ENCODE measurements around the gene SAMD4B. TPM values are rescaled to one million over a fixed set of nuclear protein-coding genes. Genes with fewer than 3 reads are reported as not detected.

Gene SAMD4B
- total and polyA plus RNA-seq, 7 experiments from 2014 or later: 7.3 to 84.6 (median 64.0) TPM

DNA sequence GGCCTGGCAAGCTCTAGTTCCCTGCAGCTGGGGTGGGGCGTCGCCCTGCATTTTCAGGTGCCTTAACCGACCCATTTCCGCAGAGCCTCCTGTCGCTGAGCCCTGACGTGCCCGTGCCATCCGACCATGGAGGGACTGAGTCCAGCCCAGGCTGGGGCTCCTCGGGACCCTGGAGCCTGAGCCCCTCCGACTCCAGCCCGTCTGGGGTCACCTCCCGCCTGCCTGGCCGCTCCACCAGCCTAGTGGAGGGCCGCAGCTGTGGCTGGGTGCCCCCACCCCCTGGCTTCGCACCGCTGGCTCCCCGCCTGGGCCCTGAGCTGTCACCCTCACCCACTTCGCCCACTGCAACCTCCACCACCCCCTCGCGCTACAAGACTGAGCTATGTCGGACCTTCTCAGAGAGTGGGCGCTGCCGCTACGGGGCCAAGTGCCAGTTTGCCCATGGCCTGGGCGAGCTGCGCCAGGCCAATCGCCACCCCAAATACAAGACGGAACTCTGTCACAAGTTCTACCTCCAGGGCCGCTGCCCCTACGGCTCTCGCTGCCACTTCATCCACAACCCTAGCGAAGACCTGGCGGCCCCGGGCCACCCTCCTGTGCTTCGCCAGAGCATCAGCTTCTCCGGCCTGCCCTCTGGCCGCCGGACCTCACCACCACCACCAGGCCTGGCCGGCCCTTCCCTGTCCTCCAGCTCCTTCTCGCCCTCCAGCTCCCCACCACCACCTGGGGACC, 65.6 kb downstream of the SAMD4B start:
- intact Hi-C loops (cut with micrococcal nuclease): loop anchor here in 1 of 2 donors (1.0 kb wide), 2 partner anchors 11 to 335 kb away; no protein-coding TSS in a partner anchor
- peak overlapping the region; percentile 100 for H3K27ac ChIP-seq (ENCODE audit: low read depth, low read length)
- H3K4me3 ChIP-seq (ENCODE audit: low read length): peak overlapping the region; percentile 100
- peaks cover 12 to 27% (median 14%) of the 10 kb centered on the region in 3 experiments for H3K36me3 ChIP-seq (ENCODE audit: control insufficient read depth in 2 of 3, insufficient read depth in 3 of 3, low read length in 3 of 3)
- Mint-ChIP-seq H3K36me3 (peaks cover 13 to 26% (median 17%) of the 10 kb centered on the region in 5 donors), H3K4me3 (peak overlapping the region; percentile 89 to 99 (median 94)), H3K27me3 (peaks cover 0 to 6% (median 0%) of the 10 kb centered on the region in 5 donors), H3K27ac (peak overlapping the region; percentile 96 to 99 (median 99)), H3K9me3 (peaks cover 0 to 24% (median 0%) of the 10 kb centered on the region in 11 donors), H3K4me1 (peaks cover 26 to 61% (median 43%) of the 10 kb centered on the region in 7 donors)
- no peaks in the 10 kb centered on the region for H3K9me3 ChIP-seq (ENCODE audit: control insufficient read depth in 2 of 3, low read length in 3 of 3)
- no peaks in the 10 kb centered on the region for H3K27me3 ChIP-seq (ENCODE audit: control insufficient read depth in 2 of 2, insufficient read depth in 2 of 2, low read length in 2 of 2)
- H3K4me1 ChIP-seq (ENCODE audit: control insufficient read depth in 2 of 2, insufficient read depth in 2 of 2, low read length in 2 of 2): peaks cover 34 to 47% of the 10 kb centered on the region in 2 donors
- DNase-seq: peak in 8 of 9 donors; percentile 58 to 86 (median 82)
- POLR2A ChIA-PET: interaction anchor here (0.5 to 5.1 kb wide), 11 partner anchors 9 to 1029 kb away, joined by 3 to 193 read pairs (median 5); partner anchors contain the start of genes EID2, GMFG, MED29 and PAF1
- no peak for ATAC-seq
- CTCF ChIA-PET: interaction anchor here (0.6 to 4.3 kb wide), 3 partner anchors 7 to 355 kb away, joined by 3 to 50 read pairs (median 5); no protein-coding TSS in a partner anchor

DNA sequence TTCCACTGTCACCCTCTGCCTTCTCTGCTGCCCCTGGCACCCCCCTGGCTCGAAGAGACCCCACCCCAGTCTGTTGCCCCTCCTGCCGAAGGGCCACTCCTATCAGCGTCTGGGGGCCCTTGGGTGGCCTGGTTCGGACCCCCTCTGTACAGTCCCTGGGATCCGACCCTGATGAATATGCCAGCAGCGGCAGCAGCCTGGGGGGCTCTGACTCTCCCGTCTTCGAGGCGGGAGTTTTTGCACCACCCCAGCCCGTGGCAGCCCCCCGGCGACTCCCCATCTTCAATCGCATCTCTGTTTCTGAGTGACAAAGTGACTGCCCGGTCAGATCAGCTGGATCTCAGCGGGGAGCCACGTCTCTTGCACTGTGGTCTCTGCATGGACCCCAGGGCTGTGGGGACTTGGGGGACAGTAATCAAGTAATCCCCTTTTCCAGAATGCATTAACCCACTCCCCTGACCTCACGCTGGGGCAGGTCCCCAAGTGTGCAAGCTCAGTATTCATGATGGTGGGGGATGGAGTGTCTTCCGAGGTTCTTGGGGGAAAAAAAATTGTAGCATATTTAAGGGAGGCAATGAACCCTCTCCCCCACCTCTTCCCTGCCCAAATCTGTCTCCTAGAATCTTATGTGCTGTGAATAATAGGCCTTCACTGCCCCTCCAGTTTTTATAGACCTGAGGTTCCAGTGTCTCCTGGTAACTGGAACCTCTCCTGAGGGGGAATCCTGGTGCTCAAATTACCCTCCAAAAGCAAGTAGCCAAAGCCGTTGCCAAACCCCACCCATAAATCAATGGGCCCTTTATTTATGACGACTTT, 66.4 kb downstream of the SAMD4B start:
- ChIA-PET POLR2A (interaction anchor here (0.6 to 5.1 kb wide), 10 partner anchors 10 to 1028 kb away, joined by 3 to 193 read pairs (median 6); partner anchors contain the start of genes EID2, GMFG, MED29 and PAF1), CTCF (interaction anchor here (1.8 to 4.3 kb wide), 2 partner anchors 8 to 11 kb away, joined by 5 to 50 read pairs; no protein-coding TSS in a partner anchor)
- Mint-ChIP-seq H3K9me3 (peaks cover 0 to 24% (median 0%) of the 10 kb centered on the region in 11 donors), H3K36me3 (peaks cover 13 to 26% (median 17%) of the 10 kb centered on the region in 5 donors), H3K27me3 (peaks cover 0 to 6% (median 0%) of the 10 kb centered on the region in 5 donors), H3K4me3 (peak overlapping the region; percentile 89 to 99 (median 94)), H3K27ac (peak overlapping the region; percentile 96 to 99 (median 99)), H3K4me1 (peaks cover 26 to 57% (median 43%) of the 10 kb centered on the region in 7 donors)
- Histone ChIP-seq H3K36me3 (ENCODE audit: control insufficient read depth in 2 of 3, insufficient read depth in 3 of 3, low read length in 3 of 3) (peaks cover 12 to 30% (median 14%) of the 10 kb centered on the region in 3 experiments), H3K27ac (ENCODE audit: low read depth, low read length) (peak overlapping the region; percentile 100), H3K4me3 (ENCODE audit: low read length) (peak overlapping the region; percentile 100), H3K27me3 (ENCODE audit: control insufficient read depth in 2 of 2, insufficient read depth in 2 of 2, low read length in 2 of 2) (no peaks in the 10 kb centered on the region), H3K4me1 (ENCODE audit: control insufficient read depth in 2 of 2, insufficient read depth in 2 of 2, low read length in 2 of 2) (peaks cover 34 to 43% of the 10 kb centered on the region in 2 donors), H3K9me3 (ENCODE audit: control insufficient read depth in 2 of 3, low read length in 3 of 3) (no peaks in the 10 kb centered on the region)
- intact Hi-C loops (cut with micrococcal nuclease): no loop called here
- DNase-seq (peak in 5 of 9 donors; percentile 39 to 52 (median 41)), ATAC-seq (no peak)

DNA sequence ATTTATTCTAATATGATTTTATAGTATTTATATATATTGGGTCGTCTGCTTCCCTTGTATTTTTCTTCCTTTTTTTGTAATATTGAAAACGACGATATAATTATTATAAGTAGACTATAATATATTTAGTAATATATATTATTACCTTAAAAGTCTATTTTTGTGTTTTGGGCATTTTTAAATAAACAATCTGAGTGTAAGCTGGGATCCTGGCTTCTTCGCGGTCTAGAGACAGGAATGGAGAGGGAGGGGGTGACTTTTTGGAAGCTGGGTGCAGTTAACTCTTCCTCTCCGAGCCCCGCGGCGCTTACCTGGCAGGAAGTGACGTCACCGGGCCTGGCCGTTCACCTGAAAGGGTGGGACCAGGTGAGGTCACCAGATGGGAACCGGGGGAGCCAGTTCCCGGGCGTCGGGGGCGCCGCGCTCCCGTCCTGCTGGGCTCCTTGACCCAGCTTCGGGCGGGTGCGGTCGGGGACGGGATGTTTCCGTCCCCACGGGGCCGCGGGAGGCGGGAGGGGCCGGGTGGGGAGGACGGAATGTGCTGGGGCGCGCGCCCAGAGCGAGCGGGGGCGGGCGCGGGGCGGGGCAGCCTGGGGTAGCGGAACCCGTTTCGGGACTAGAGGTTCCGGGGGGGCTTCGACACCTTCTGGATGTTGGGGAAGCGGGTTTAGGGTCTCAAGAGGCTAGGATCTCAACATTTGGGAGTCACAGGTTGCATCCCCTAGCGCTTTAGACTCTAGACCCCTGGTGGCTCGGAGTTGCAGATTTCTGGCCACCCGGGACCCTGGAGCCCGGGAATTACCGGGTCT, 67.2 kb downstream of the SAMD4B start:
- intact Hi-C loops (cut with micrococcal nuclease): loop anchor here in 1 of 2 donors (5.0 kb wide), 1 partner anchor 1007 kb away; the partner anchor contains the start of gene FAM98C
- Histone ChIP-seq H3K9me3 (ENCODE audit: control insufficient read depth in 2 of 3, low read length in 3 of 3) (no peaks in the 10 kb centered on the region), H3K4me1 (ENCODE audit: control insufficient read depth in 2 of 2, insufficient read depth in 2 of 2, low read length in 2 of 2) (peaks cover 36 to 38% of the 10 kb centered on the region in 2 donors), H3K27ac (ENCODE audit: low read depth, low read length) (peak overlapping the region; percentile 100), H3K4me3 (ENCODE audit: low read length) (peak overlapping the region; percentile 100), H3K27me3 (ENCODE audit: control insufficient read depth in 2 of 2, insufficient read depth in 2 of 2, low read length in 2 of 2) (no peaks in the 10 kb centered on the region), H3K36me3 (ENCODE audit: control insufficient read depth in 2 of 3, insufficient read depth in 3 of 3, low read length in 3 of 3) (peaks cover 12 to 30% (median 14%) of the 10 kb centered on the region in 3 experiments)
- POLR2A ChIA-PET: interaction anchor here (0.6 to 5.1 kb wide), 8 partner anchors 11 to 125 kb away, joined by 3 to 193 read pairs (median 6); partner anchors contain the start of genes GMFG, MED29, PAF1 and RPS16
- Mint-ChIP-seq H3K9me3 (peaks cover 0 to 24% (median 0%) of the 10 kb centered on the region in 11 donors), H3K4me3 (peak overlapping the region; percentile 89 to 99 (median 96)), H3K4me1 (peaks cover 34 to 57% (median 47%) of the 10 kb centered on the region in 7 donors), H3K27me3 (peaks cover 0 to 3% (median 0%) of the 10 kb centered on the region in 5 donors), H3K36me3 (peaks cover 13 to 31% (median 17%) of the 10 kb centered on the region in 5 donors), H3K27ac (peak overlapping the region; percentile 90 to 100 (median 99))
- ATAC-seq (peak; percentile 3), DNase-seq (peak; percentile 75 to 92 (median 80))
- CTCF ChIA-PET: interaction anchor here (1.8 to 4.3 kb wide), 2 partner anchors 9 to 12 kb away, joined by 5 to 50 read pairs; no protein-coding TSS in a partner anchor

DNA sequence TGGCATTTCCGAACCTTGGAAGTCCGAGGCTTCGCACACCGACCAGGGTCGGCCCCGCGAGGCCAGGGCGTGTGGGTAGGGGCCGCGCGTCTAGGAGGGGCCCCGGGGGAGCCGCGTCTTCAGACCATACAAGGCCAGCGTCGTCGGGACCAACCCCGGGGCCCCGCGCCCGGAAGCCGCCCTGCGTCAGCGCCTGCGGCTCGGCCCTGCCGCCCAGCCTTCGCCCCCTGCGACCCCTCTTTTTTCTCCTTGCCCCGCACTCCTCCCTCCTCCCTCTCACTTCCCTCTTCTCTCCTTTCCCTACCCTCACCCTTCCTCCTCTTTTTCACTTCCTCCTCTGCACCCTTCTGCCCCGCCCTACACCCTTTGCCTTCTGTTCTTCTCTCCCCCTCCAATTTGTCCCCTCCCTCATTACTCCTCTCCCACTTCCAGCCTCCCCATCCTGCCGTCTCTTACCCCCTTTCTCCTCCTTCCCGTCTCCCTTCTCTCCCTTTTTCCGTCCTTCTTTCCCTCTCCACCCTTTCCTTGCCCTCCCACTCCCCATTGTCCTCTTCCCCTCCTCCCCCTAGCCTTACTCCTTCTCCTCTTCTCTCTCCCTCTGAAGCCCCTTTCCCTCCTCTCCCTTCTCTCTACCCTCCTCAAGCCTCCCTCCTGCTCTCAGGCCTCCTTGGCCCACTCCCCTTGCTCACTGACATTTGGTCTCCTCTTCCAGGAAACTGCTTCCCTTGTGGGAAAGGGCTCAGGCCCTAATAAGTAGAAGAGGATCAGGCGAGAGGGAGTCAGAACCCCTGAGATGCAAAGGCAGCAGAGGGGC, 68.0 kb downstream of the SAMD4B start:
- intact Hi-C loops (cut with micrococcal nuclease): loop anchor here in 1 of 2 donors (5.0 kb wide), 1 partner anchor 1008 kb away; the partner anchor contains the start of gene FAM98C

DNA sequence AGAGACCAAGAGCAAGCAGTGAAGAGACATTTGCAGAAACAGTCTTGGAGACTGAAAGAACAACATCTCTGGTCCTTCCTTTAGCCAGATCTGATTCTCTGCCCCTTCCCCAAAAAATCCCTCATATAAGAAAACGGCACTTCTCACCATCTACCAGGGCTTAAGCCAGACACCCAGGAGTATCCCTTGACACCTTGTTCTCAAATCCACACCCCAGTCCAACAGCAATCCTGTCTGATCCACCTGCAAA, 68.5 kb downstream of the SAMD4B start:
- Histone ChIP-seq H3K36me3 (ENCODE audit: control insufficient read depth in 2 of 3, insufficient read depth in 3 of 3, low read length in 3 of 3) (peaks cover 12 to 34% (median 14%) of the 10 kb centered on the region in 3 experiments), H3K9me3 (ENCODE audit: control insufficient read depth in 2 of 3, low read length in 3 of 3) (no peaks in the 10 kb centered on the region), H3K27me3 (ENCODE audit: control insufficient read depth in 2 of 2, insufficient read depth in 2 of 2, low read length in 2 of 2) (no peaks in the 10 kb centered on the region), H3K27ac (ENCODE audit: low read depth, low read length) (peak overlapping the region; percentile 100), H3K4me1 (ENCODE audit: control insufficient read depth in 2 of 2, insufficient read depth in 2 of 2, low read length in 2 of 2) (peaks cover 28 to 29% of the 10 kb centered on the region in 2 donors), H3K4me3 (ENCODE audit: low read length) (peak overlapping the region; percentile 82)
- H3K27me3 Mint-ChIP-seq: peaks cover 0 to 3% (median 0%) of the 10 kb centered on the region in 5 donors
- intact Hi-C loops (cut with micrococcal nuclease): loop anchor here in 1 of 2 donors (1.0 to 5.0 kb wide), 2 partner anchors 285 to 1008 kb away; partner anchors contain the start of genes FAM98C and PAK4
- DNase-seq (no peak), ATAC-seq (no peak)
- ChIA-PET POLR2A (interaction anchor here (0.5 to 2.3 kb wide), 4 partner anchors 11 to 747 kb away, joined by 3 to 250 read pairs (median 18); partner anchors contain the start of gene RPS16), CTCF (interaction anchor here (1.3 to 2.3 kb wide), 3 partner anchors 11 to 30 kb away, joined by 3 to 121 read pairs (median 6); partner anchors contain the start of gene RPS16)
- H3K27ac Mint-ChIP-seq: peak overlapping the region; percentile 90 to 100 (median 97)
- peaks cover 0 to 24% (median 0%) of the 10 kb centered on the region in 11 donors for H3K9me3 Mint-ChIP-seq
- peak overlapping the region; percentile 84 to 99 (median 92) for H3K4me3 Mint-ChIP-seq
- peaks cover 30 to 56% (median 40%) of the 10 kb centered on the region in 7 donors for H3K4me1 Mint-ChIP-seq
- H3K36me3 Mint-ChIP-seq: peaks cover 13 to 33% (median 17%) of the 10 kb centered on the region in 5 donors

More for the DNA sequence above, 68.0 kb downstream of the SAMD4B start:
- peaks cover 13 to 33% (median 17%) of the 10 kb centered on the region in 5 donors for H3K36me3 Mint-ChIP-seq
- peak overlapping the region; percentile 84 to 99 (median 92) for H3K4me3 Mint-ChIP-seq
- peaks cover 0 to 3% (median 0%) of the 10 kb centered on the region in 5 donors for H3K27me3 Mint-ChIP-seq
- CTCF ChIA-PET: interaction anchor here (1.8 kb wide), 1 partner anchor 10 kb away, joined by 5 read pairs; no protein-coding TSS in a partner anchor
- Histone ChIP-seq H3K4me3 (ENCODE audit: low read length) (peak overlapping the region; percentile 82), H3K9me3 (ENCODE audit: control insufficient read depth in 2 of 3, low read length in 3 of 3) (no peaks in the 10 kb centered on the region), H3K4me1 (ENCODE audit: control insufficient read depth in 2 of 2, insufficient read depth in 2 of 2, low read length in 2 of 2) (peaks cover 33% of the 10 kb centered on the region in 2 donors), H3K27ac (ENCODE audit: low read depth, low read length) (peak overlapping the region; percentile 100), H3K36me3 (ENCODE audit: control insufficient read depth in 2 of 3, insufficient read depth in 3 of 3, low read length in 3 of 3) (peaks cover 12 to 34% (median 14%) of the 10 kb centered on the region in 3 experiments), H3K27me3 (ENCODE audit: control insufficient read depth in 2 of 2, insufficient read depth in 2 of 2, low read length in 2 of 2) (no peaks in the 10 kb centered on the region)
- POLR2A ChIA-PET: interaction anchor here (0.9 to 5.1 kb wide), 4 partner anchors 12 to 74 kb away, joined by 3 to 193 read pairs (median 5); partner anchors contain the start of genes GMFG and SAMD4B
- DNase-seq (peak; percentile 70 to 80 (median 72)), ATAC-seq (peak; percentile 24)
- H3K4me1 Mint-ChIP-seq: peaks cover 34 to 59% (median 45%) of the 10 kb centered on the region in 7 donors
- H3K9me3 Mint-ChIP-seq: peaks cover 0 to 24% (median 0%) of the 10 kb centered on the region in 11 donors
- H3K27ac Mint-ChIP-seq: peak overlapping the region; percentile 90 to 100 (median 97)

All from naive thymus-derived CD4-positive, alpha-beta T cell (primary cell).